SU-DHL-6 (cell line): ENCODE results near the gene APLNR.

Experiments
- H2AFZ ChIP-seq: fragments of 200-600 bp; sonication (generic); 2 replicates; pipeline ENCODE4 v1.6.1; 2014; ENCODE audit warnings: low read depth, mild to moderate bottlenecking, moderate library complexity, mixed read lengths, antibody characterized with exemption, low read length; ENCODE audit not compliant: severe bottlenecking
- H3F3A ChIP-seq: fragments of 200-600 bp; shearing (Covaris generic); 2 replicates; pipeline ENCODE4 v1.6.0; 2016; ENCODE audit warnings: antibody characterized with exemption, mild to moderate bottlenecking; ENCODE audit not compliant: insufficient read depth
- H3K27ac ChIP-seq: fragments of 200-600 bp; sonication (generic); 2 replicates; pipeline ENCODE4 v1.5.1; 2016; ENCODE audit warnings: low read depth, mild to moderate bottlenecking, low read length, moderate library complexity, mixed read lengths
- H3K27me3 ChIP-seq: fragments of 200-600 bp; sonication (generic), shearing (Covaris generic); 2 replicates; pipeline ENCODE4 v1.6.0; 2014; ENCODE audit warnings: mild to moderate bottlenecking, low read length
- H3K36me3 ChIP-seq: fragments of 200-600 bp; sonication (generic); 2 replicates; pipeline ENCODE4 v1.6.1; 2014; ENCODE audit warnings: mild to moderate bottlenecking, low read length, mixed read lengths
- H3K4me2 ChIP-seq: fragments of 300-600, 200-600 bp; shearing (Covaris generic), sonication (generic); 2 replicates; pipeline ENCODE4 v1.6.0; 2014; ENCODE audit warnings: low read length, low read depth, mild to moderate bottlenecking; ENCODE audit not compliant: poor library complexity, severe bottlenecking
- H3K4me3 ChIP-seq: fragments of 200-600 bp; sonication (generic); 2 replicates; pipeline ENCODE4 v1.5.1; 2014; ENCODE audit warnings: antibody characterized with exemption, low read length, mild to moderate bottlenecking, mixed read lengths; ENCODE audit not compliant: insufficient read depth, poor library complexity, severe bottlenecking
- H3K79me2 ChIP-seq: fragments of 200-600 bp; sonication (generic); 2 replicates; pipeline ENCODE4 v1.6.1; 2014; ENCODE audit warnings: mild to moderate bottlenecking, low read length, moderate library complexity; ENCODE audit not compliant: insufficient read depth
- H3K9ac ChIP-seq: fragments of 200-600 bp; sonication (generic); 2 replicates; pipeline ENCODE4 v1.7.0; 2014; ENCODE audit warnings: mild to moderate bottlenecking, low read length
- H3K9me2 ChIP-seq: fragments of 200-600 bp; sonication (generic); replicated peaks from 2 replicates; pipeline ENCODE4 v1.6.1; 2014; ENCODE audit warnings: low read length; ENCODE audit not compliant: insufficient read depth
- H3K9me3 ChIP-seq: fragments of 200-600 bp; sonication (generic); 2 replicates; pipeline ENCODE4 v1.6.1; 2014; ENCODE audit warnings: low read length, mixed read lengths; ENCODE audit not compliant: insufficient read depth
- H4K20me1 ChIP-seq: fragments of 200-600 bp; sonication (generic); 2 replicates; pipeline ENCODE4 v1.6.1; 2014; ENCODE audit warnings: low read depth, mild to moderate bottlenecking, antibody characterized with exemption, low read length, moderate library complexity, mixed read lengths
- EZH2phosphoT487 ChIP-seq: fragments of 200-600 bp; sonication (generic), shearing (Covaris generic); conservative IDR thresholded peaks from 2 replicates; pipeline ENCODE4 v1.6.1; 2018; ENCODE audit warnings: mild to moderate bottlenecking, antibody characterized with exemption, low read length, moderate library complexity, mixed read lengths
- TF ChIP-seq, protein P1 (sequence below): fragments of 200-600 bp; sonication (generic); IDR thresholded peaks from one replicate; pipeline ENCODE4 v1.5.1; 2017; ENCODE audit warnings: antibody characterized with exemption, mild to moderate bottlenecking, low read length, moderate library complexity; ENCODE audit not compliant: insufficient read depth, poor library complexity, severe bottlenecking

Gene APLNR

DNA sequence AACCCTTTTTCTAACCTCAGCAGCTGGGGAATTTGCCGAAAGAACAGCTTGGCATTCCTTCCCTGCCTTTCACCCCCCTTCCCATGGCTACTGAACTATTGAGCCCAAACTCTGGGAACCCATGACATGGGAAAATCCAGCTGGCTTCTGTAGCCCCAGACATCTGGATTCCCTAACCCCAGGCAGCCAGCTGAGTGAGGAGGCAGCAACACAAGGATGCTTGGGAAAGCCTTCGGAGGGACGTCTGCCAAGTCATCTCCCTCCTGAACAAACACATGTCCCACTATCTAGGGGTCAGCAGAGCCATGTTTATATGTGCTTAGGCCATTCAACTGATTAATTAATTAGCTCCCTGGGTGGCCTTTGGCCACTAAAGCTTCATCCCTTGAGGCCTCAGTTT lies 33.7 kb downstream of the APLNR start:
- no peaks in the 10 kb centered on the region for H4K20me1 ChIP-seq
- no peaks in the 10 kb centered on the region for H3K27me3 ChIP-seq
- no peak overlapping the region for H3K9ac ChIP-seq
- no peak overlapping the region for H3K4me3 ChIP-seq
- no peaks in the 10 kb centered on the region for H3K9me3 ChIP-seq
- no peak overlapping the region for H2AFZ ChIP-seq
- H3K27ac ChIP-seq = no peak overlapping the region
- no peak overlapping the region for H3K4me2 ChIP-seq
- no peaks in the 10 kb centered on the region for H3K9me2 ChIP-seq
- no peaks in the 10 kb centered on the region for H3K36me3 ChIP-seq
- TF ChIP-seq, protein P1, sequence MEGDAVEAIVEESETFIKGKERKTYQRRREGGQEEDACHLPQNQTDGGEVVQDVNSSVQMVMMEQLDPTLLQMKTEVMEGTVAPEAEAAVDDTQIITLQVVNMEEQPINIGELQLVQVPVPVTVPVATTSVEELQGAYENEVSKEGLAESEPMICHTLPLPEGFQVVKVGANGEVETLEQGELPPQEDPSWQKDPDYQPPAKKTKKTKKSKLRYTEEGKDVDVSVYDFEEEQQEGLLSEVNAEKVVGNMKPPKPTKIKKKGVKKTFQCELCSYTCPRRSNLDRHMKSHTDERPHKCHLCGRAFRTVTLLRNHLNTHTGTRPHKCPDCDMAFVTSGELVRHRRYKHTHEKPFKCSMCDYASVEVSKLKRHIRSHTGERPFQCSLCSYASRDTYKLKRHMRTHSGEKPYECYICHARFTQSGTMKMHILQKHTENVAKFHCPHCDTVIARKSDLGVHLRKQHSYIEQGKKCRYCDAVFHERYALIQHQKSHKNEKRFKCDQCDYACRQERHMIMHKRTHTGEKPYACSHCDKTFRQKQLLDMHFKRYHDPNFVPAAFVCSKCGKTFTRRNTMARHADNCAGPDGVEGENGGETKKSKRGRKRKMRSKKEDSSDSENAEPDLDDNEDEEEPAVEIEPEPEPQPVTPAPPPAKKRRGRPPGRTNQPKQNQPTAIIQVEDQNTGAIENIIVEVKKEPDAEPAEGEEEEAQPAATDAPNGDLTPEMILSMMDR = no peak
- no peak for TF ChIP-seq EZH2phosphoT487
- H3K79me2 ChIP-seq = no peaks in the 10 kb centered on the region
- no peaks in the 10 kb centered on the region for H3F3A ChIP-seq

GRCh38 chr11:57202281-57202680 lies 34.8 kb downstream of the APLNR start:
- Histone ChIP-seq H3K27ac (no peak overlapping the region), H3K9ac (no peak overlapping the region), H2AFZ (no peak overlapping the region), H3K4me3 (no peak overlapping the region), H3K36me3 (no peaks in the 10 kb centered on the region), H3F3A (no peaks in the 10 kb centered on the region), H3K9me2 (no peaks in the 10 kb centered on the region), H4K20me1 (no peaks in the 10 kb centered on the region), H3K79me2 (no peaks in the 10 kb centered on the region), H3K4me2 (no peak overlapping the region), H3K27me3 (no peaks in the 10 kb centered on the region), H3K9me3 (no peaks in the 10 kb centered on the region)
- TF ChIP-seq, protein P1 = no peak
- no peak for TF ChIP-seq EZH2phosphoT487

DNA sequence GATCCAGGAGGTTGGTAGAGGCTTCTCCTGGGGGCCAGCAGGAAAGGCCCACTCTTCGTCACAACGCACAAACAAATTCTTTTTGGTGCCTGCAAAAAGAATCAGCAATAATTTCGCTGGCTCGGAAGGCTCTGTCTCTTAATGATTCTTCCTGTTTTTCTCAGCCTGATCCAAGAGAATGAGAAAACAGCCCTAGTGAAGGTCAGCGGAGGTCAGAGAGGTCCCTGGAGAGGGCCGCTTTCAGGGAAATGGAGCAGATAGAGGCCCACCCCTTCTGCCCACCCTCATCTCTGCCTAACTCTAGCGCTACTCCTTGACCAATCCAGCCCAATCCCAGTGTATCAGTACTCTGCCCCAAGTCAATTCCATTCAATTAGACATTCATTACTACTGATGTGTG lies 36.1 kb downstream of the APLNR start:
- no peaks in the 10 kb centered on the region for H3K9me3 ChIP-seq
- H3K4me2 ChIP-seq = no peak overlapping the region
- no peaks in the 10 kb centered on the region for H3K27me3 ChIP-seq
- no peaks in the 10 kb centered on the region for H3F3A ChIP-seq
- no peak overlapping the region for H3K27ac ChIP-seq
- H3K4me3 ChIP-seq = no peak overlapping the region
- no peaks in the 10 kb centered on the region for H4K20me1 ChIP-seq
- H3K79me2 ChIP-seq = no peaks in the 10 kb centered on the region
- no peak overlapping the region for H2AFZ ChIP-seq
- H3K9ac ChIP-seq = no peak overlapping the region
- H3K9me2 ChIP-seq = no peaks in the 10 kb centered on the region
- no peak for TF ChIP-seq EZH2phosphoT487
- TF ChIP-seq, protein P1 = no peak
- no peaks in the 10 kb centered on the region for H3K36me3 ChIP-seq
